Cardiac septum (tissue), 1 donor: ENCODE measurements around the gene GRIN2D. TPM values are rescaled to one million over a fixed set of nuclear protein-coding genes. Genes with fewer than 3 reads are reported as not detected.

ENCODE experiments used
- DNase-seq: peaks from one replicate; pipeline ENCODE4 v3.0.0-alpha.2; 2020; ENCODE audit warnings: low spot score
- intact Hi-C: fragments of 100-400 bp; cut with DNase I; formaldehyde crosslinking; loops from one replicate; pipeline ENCODE4 v1.14.0; 2022
- total RNA-seq: library from RNA; stranded (reverse); fragmentation: NEBNext Ultra II Directional; extraction: Animal tissue kit (Norgen Biotek cat#: 25700); gene quantifications from one replicate; pipeline ENCODE4 v1.2.1, GENCODE V29; 2021
- donor health status: DM: no; HTN: no; CAD: no.

The GRIN2D gene
- total RNA-seq, 1 donor from 2014 or later, result 0.70 TPM

DNA sequence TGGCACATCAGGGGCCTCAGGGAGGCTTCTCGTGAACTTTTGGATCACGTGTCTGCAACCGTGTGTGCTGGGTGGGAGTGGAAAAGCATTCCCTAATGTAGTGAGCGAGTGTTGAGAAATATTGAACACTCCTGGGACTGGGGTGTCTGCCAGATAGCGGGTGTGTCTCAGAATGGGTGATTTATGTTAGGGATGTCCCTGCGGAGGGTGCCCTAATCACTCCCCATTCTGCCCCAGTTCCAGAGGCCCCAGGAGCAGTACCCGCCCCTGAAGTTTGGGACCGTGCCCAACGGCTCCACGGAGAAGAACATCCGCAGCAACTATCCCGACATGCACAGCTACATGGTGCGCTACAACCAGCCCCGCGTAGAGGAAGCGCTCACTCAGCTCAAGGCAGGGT, 28.1 kb downstream of the GRIN2D start:
- intact Hi-C loops, result no loop called here
- no peak for DNase-seq

DNA sequence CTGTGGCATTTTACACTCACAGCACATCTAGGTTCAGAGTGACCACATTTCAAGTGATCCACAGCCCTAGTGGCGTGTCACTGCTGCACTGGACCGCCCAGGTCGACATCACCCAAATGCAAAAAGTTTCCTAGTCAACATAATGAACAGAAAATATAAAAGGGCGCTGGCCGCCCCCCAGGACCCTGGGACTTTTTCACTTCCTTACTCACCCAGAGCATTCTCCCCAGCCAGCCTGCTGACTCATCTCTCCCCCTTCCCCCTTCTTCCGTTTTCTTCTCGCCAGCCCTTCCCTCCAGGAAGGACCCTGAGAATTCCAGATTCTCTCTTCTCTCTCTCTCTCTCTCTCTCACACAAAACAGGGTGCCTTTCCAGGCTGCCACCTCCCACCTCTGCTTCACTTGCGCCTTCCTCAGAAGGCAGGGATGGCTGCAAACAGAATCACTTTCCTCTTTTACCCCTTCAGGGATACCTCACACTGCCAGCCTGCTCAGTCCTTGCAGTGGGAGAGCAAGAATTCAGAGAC, 31.3 kb downstream of the GRIN2D start:
- no peak for DNase-seq
- intact Hi-C loops, result no loop called here

DNA sequence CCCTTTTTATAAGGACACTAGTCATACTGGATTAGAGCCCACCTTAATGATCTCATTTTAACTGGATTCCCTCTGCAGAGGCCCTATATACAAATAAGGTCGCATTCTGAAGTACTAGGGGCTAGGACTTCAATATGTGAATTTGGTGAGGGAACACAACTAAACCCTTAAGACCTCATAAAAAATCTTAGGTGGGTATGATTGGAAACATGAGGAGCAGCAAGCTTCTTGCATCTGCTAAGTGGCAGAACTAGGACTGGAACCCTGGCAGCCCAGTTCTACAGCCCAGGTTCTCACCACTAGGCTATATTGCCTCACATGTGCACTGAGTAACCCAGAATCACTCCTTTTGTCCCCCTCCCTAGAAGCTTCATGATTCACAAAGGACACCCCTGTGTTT, 35.2 kb downstream of the GRIN2D start:
- no peak for DNase-seq
- intact Hi-C loops, result no loop called here

DNA sequence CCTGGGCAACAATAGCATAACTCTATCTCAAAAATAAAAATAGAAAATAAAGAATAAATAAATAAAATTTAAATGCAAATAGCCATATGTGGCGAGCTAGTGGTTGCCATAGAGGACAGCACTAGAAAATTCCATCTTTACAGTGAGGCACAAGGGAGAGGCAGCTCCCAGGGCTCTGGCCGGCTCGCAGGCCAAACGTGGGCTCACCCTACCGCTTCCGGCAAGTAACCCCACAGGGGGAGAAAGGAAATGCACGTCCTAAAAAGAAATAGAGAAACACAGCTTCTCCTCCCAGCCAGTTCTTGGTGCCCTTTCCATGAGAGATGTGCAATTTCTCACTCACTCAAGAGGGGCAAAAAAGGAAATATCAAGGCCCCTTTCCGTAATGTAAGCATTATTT, 39.9 kb downstream of the GRIN2D start:
- intact Hi-C loops, result no loop called here
- DNase-seq, result no peak

DNA sequence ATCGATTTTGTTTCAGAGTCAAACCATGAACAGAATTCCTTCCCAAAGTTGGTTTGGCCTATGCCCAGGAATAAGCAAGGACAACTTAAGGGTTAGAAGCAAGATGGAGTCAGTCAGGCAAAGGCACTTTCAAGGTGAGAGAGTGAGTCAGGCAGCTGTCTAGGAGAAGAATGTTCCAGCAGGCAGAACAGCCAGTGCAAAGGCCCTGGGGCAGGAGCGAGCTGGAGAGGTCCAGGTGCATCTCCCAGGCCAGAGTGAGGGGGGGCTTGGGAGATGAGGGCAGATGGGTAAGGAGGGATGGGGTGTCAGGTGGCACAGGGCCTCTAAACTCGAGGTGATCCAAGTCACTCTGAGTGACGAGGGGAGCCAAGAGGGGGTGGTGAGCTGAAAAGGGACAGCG, 43.1 kb downstream of the GRIN2D start:
- no peak for DNase-seq
- intact Hi-C loops, result no loop called here

DNA sequence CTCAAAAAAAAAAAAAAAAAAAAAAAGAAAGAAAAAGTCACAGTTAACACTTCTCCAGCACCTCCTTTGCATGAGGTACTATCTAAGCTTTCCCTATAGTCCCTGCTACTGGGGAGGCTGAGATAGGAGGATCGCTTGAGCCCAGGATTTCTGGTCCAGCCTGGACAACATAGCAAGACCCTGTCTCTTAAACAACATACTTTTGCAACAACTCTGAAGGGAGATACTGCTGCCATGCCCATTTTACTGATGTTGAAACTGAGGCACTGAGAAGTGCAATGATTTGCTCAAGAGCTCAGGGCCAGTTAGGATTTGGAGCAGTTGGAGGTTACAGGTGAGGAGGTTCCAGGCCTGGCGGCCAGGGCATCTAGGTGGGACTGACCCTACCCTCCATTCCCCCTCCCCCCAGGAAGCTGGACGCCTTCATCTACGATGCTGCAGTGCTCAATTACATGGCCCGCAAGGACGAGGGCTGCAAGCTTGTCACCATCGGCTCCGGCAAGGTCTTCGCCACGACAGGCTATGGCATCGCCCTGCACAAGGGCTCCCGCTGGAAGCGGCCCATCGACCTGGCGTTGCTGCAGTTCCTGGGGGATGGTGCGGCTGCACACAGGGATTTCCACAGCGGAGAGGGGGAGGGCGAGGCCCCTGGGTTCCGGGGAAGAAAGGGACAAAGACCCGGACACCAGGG, 48.0 kb downstream of the GRIN2D start:
- no peak for DNase-seq
- intact Hi-C loops, result loop anchor here (10.0 kb wide), 1 partner anchor 77 kb away; the partner anchor contains the start of genes SYNGR4 and TMEM143

DNA sequence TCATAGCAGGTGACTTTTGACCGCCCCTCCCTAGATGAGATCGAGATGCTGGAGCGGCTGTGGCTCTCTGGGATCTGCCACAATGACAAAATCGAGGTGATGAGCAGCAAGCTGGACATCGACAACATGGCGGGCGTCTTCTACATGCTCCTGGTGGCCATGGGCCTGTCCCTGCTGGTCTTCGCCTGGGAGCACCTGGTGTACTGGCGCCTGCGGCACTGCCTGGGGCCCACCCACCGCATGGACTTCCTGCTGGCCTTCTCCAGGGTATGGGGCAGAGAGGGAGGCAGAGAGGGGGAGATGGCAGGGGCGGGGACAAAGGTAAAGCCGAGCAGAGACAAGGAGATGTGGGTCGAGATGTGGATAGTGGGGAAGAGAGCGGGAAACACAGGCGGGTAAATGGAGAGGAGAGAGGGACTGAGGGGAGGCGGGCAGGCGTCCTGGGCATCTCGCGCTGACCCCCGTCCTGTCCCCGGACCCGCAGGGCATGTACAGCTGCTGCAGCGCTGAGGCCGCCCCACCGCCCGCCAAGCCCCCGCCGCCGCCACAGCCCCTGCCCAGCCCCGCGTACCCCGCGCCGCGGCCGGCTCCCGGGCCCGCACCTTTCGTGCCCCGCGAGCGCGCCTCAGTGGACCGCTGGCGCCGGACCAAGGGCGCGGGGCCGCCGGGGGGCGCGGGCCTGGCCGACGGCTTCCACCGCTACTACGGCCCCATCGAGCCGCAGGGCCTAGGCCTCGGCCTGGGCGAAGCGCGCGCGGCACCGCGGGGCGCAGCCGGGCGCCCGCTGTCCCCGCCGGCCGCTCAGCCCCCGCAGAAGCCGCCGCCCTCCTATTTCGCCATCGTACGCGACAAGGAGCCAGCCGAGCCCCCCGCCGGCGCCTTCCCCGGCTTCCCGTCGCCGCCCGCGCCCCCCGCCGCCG, 48.9 kb downstream of the GRIN2D start:
- DNase-seq, result no peak
- intact Hi-C loops, result loop anchor here (10.0 kb wide), 1 partner anchor 78 kb away; the partner anchor contains the start of genes SYNGR4 and TMEM143

DNA sequence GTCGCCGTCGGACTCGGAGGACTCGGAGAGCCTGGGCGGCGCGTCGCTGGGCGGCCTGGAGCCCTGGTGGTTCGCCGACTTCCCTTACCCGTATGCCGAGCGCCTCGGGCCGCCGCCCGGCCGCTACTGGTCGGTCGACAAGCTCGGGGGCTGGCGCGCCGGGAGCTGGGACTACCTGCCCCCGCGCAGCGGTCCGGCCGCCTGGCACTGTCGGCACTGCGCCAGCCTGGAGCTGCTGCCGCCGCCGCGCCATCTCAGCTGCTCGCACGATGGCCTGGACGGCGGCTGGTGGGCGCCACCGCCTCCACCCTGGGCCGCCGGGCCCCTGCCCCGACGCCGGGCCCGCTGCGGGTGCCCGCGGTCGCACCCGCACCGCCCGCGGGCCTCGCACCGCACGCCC, 49.8 kb downstream of the GRIN2D start:
- intact Hi-C loops, result loop anchor here (10.0 kb wide), 1 partner anchor 78 kb away; the partner anchor contains the start of genes SYNGR4 and TMEM143
- DNase-seq, result no peak

Other genes starting within 250 kb of the GRIN2D start
- gene LIG1, start 223.3 kb upstream of the GRIN2D start, total RNA-seq, result 5.2 TPM
- gene ZSWIM9, start 223.0 kb upstream of the GRIN2D start, total RNA-seq, result 6.9 TPM
- 26.1 TPM for gene CARD8, start 137.8 kb upstream of the GRIN2D start, total RNA-seq
- gene ZNF114, start 123.6 kb upstream of the GRIN2D start, total RNA-seq, result 0.35 TPM
- gene EMP3, start 68.1 kb upstream of the GRIN2D start, total RNA-seq, result 47.3 TPM
- 50.2 TPM for gene TMEM143, start 29.7 kb upstream of the GRIN2D start, total RNA-seq
- gene SYNGR4, start 29.3 kb upstream of the GRIN2D start, total RNA-seq, result not detected
- gene KDELR1, start 2.1 kb upstream of the GRIN2D start, total RNA-seq, result 70.1 TPM
- gene GRWD1, start 52.3 kb downstream of the GRIN2D start, total RNA-seq, result 17.5 TPM
- gene KCNJ14, start 61.9 kb downstream of the GRIN2D start, total RNA-seq, result 0.32 TPM
- 46.4 TPM for gene CYTH2, start 75.7 kb downstream of the GRIN2D start, total RNA-seq
- 3.0 TPM for gene LMTK3, start 118.2 kb downstream of the GRIN2D start, total RNA-seq
- gene SULT2B1, start 158.5 kb downstream of the GRIN2D start, total RNA-seq, result 0.19 TPM
- not detected for gene SPACA4, start 213.1 kb downstream of the GRIN2D start, total RNA-seq
- not detected for gene FAM83E, start 221.4 kb downstream of the GRIN2D start, total RNA-seq
- 437 TPM for gene RPL18, start 225.5 kb downstream of the GRIN2D start, total RNA-seq
- 8.5 TPM for gene SPHK2, start 225.8 kb downstream of the GRIN2D start, total RNA-seq
- gene DBP, start 243.7 kb downstream of the GRIN2D start, total RNA-seq, result 4.4 TPM